ENCODE data around the gene AKT1.

AKT1 gene

DNA sequence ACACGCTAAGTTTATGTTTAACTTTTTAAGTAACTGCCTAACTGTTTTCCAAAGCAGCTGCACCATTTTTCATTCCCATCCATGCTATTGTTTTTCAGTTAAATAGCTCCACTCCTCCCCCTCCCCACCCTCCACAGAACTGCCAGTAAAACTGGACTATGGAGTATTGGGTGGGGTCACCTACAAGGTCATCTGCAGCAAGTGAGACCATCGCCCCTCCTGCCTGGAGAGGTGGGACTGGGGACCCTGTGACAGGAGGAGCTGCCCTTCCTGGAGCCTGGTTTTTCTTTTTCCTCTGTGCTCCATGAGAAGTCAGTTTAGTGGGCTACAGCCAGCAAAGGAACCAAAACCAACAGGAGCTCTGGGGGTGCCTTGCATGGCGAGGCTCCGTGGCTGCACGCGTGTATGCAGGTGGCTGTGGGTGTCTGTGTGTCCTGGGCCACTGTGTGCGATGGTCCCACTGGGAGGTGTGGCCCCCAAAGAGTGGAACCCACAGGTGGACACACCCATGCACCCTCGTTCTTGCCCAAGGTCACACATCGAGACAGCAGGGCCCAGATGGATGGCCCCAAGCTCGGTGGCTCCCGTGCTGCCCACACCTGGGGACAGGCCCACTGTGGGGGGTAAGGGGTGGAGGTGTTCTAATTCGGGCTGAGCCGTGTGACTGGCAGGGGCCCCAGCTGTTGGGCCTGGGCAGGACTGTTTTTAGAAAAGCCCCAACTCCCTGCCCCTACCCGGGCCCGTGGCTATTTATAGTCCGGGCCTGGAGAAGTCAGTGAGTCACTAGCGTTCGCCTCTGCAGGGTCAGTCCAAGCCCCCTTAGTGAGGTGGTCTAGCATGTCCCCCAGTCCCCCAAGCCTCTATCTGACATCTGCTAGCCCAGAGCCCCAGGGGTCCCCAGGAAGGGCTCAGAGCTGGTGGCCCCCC is 73.8 kb downstream of the AKT1 start:
- DNase-seq = no peak

All from hematopoietic multipotent progenitor cell treated with erythropoietin and hydrocortisone succinate and interleukin-3 and kit ligand, for 4 days (in vitro differentiated cells).